ENCODE measurements around the gene TBC1D2.
"Not testable (repeated sequence)": the region's sequence is repeated elsewhere in the genome, so short reads cannot be mapped to it uniquely, and the experiment has no call there.

DNA sequence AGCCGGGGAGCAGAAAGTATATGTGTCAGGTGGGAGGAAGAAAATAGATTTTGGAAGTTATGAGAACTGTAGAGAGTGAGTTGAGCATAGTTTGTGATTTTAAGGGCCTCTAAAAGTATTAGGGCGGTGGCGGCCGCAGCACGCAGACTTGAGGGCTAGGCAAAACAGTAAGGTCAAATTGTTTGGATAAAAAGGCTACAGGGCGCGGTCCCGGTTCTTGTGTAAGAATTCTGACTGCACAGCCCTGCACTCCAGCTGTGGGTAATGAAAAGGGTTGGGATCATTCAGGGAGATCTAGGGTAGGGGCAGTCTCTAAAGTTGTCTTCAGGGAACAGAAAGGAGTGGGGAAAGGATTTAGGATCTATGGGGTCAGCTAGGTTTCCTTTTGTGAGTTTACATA lies 12.1 kb upstream of the TBC1D2 start:
- not testable (repeated sequence) for TF ChIP-seq ZFHX2 (tag by site-specific recombination; conservative IDR thresholded peaks at IDR 0.05); ZNF701 (tag by site-specific recombination; IDR thresholded peaks at IDR 0.05); ZNF529 (tag by site-specific recombination; IDR thresholded peaks at IDR 0.05; ENCODE audit: insufficient replicate concordance); ZBTB7A (tag by site-specific recombination; IDR thresholded peaks at IDR 0.05; ENCODE audit: low read depth); YY1 (tag by site-specific recombination; IDR thresholded peaks at IDR 0.05); ZNF10 (tag by site-specific recombination; IDR thresholded peaks at IDR 0.05); ZNF776 (tag by site-specific recombination; IDR thresholded peaks at IDR 0.05; ENCODE audit: borderline replicate concordance); SETDB1 (IDR thresholded peaks at IDR 0.05; ENCODE audit: insufficient read length, low read length); ZNF239 (tag by site-specific recombination; IDR thresholded peaks at IDR 0.05); ZNF514 (tag by site-specific recombination; IDR thresholded peaks at IDR 0.05)
- TF ChIP-seq, protein P1, sequence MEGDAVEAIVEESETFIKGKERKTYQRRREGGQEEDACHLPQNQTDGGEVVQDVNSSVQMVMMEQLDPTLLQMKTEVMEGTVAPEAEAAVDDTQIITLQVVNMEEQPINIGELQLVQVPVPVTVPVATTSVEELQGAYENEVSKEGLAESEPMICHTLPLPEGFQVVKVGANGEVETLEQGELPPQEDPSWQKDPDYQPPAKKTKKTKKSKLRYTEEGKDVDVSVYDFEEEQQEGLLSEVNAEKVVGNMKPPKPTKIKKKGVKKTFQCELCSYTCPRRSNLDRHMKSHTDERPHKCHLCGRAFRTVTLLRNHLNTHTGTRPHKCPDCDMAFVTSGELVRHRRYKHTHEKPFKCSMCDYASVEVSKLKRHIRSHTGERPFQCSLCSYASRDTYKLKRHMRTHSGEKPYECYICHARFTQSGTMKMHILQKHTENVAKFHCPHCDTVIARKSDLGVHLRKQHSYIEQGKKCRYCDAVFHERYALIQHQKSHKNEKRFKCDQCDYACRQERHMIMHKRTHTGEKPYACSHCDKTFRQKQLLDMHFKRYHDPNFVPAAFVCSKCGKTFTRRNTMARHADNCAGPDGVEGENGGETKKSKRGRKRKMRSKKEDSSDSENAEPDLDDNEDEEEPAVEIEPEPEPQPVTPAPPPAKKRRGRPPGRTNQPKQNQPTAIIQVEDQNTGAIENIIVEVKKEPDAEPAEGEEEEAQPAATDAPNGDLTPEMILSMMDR (tag by site-specific recombination; IDR thresholded peaks at IDR 0.05) = not testable (repeated sequence)
- TF ChIP-seq, protein P2, sequence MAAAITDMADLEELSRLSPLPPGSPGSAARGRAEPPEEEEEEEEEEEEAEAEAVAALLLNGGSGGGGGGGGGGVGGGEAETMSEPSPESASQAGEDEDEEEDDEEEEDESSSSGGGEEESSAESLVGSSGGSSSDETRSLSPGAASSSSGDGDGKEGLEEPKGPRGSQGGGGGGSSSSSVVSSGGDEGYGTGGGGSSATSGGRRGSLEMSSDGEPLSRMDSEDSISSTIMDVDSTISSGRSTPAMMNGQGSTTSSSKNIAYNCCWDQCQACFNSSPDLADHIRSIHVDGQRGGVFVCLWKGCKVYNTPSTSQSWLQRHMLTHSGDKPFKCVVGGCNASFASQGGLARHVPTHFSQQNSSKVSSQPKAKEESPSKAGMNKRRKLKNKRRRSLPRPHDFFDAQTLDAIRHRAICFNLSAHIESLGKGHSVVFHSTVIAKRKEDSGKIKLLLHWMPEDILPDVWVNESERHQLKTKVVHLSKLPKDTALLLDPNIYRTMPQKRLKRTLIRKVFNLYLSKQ (tag by site-specific recombination; IDR thresholded peaks at IDR 0.05; ENCODE audit: borderline replicate concordance) = not testable (repeated sequence)
